Left lung (tissue), 10 donors: ENCODE measurements around the gene ITIH4. TPM values are rescaled to one million over a fixed set of nuclear protein-coding genes. Genes with fewer than 3 reads are reported as not detected.

Experiments
- ATAC-seq: fragments of 200-7000 bp; cut with Tn5 transposase; one replicate; pipeline ENCODE4 v1.9.1; 2020; ENCODE audit warnings: moderate library complexity
- DNase-seq, 4 donors: peaks; one replicate each; pipeline ENCODE4 v3.0.0-alpha.2; 2013 to 2020
- H3K27ac ChIP-seq, 2 donors: fragments of 200-600 bp; sonication (generic) in 1 of 2; one replicate each; pipeline versions ENCODE4 v1.5.0 to v1.8.0; 2020 to 2021
- H3K27me3 ChIP-seq, 2 donors: fragments of 200-600 bp; sonication (generic) in 1 of 2; one replicate each; pipeline versions ENCODE4 v1.5.0 to v1.8.0; 2020 to 2021
- H3K36me3 ChIP-seq, 2 donors: fragments of 200-600 bp; sonication (generic) in 1 of 2; one replicate each; pipeline versions ENCODE4 v1.5.0 to v1.8.0; 2020 to 2021
- H3K4me1 ChIP-seq, 2 donors: fragments of 200-600 bp; one replicate each; pipeline ENCODE4 v1.8.0; 2021
- H3K4me3 ChIP-seq, 2 donors: fragments of 200-600 bp; sonication (generic) in 1 of 2; one replicate each; pipeline versions ENCODE4 v1.5.0 to v1.8.0; 2020 to 2021; ENCODE audit warnings: mild to moderate bottlenecking in 1 of 2
- H3K9me3 ChIP-seq, 2 donors: fragments of 200-600 bp; sonication (generic) in 1 of 2; one replicate each; pipeline versions ENCODE4 v1.5.0 to v1.8.0; 2020 to 2021
- CTCF ChIP-seq, 2 donors: fragments of 200-600 bp; sonication (generic) in 1 of 2; IDR thresholded peaks; one replicate each; pipeline versions ENCODE4 v1.5.0 to v1.8.0; 2021; ENCODE audit warnings: antibody characterized with exemption in 2 of 2
- intact Hi-C, 2 donors: fragments of 100-400 bp; cut with DNase I; formaldehyde crosslinking; loops; one replicate each; pipeline versions ENCODE4 v1.11.2 to v1.14.2; 2022
- polyA plus RNA-seq, 6 donors: library from polyadenylated mRNA; unstranded; fragments of 120-200 nt; gene quantifications; one replicate each; pipeline ENCODE4 v1.2.1, GENCODE V29; 2013; ENCODE audit not compliant: insufficient read length in 6 of 6
- total RNA-seq, 2 donors: library from RNA; stranded (reverse); fragmentation: NEBNext Ultra II Directional; extraction: Animal tissue kit (Norgen Biotek cat#: 25700); gene quantifications; one replicate each; pipeline ENCODE4 v1.2.1, GENCODE V29; 2021
- donor health status: DM: no; HTN: yes; CAD: no.
- donor health status: DM: no; HTN: no; CAD: no.

The ITIH4 gene
- total and polyA plus RNA-seq, 8 donors: 7.7 to 16.3 (median 9.8) TPM

- no peaks in the 10 kb centered on the region for H3K9me3 ChIP-seq
- H3K27me3 ChIP-seq: no peaks in the 10 kb centered on the region
- peaks cover 0 to 3% of the 10 kb centered on the region in 2 donors for H3K4me1 ChIP-seq
- H3K4me3 ChIP-seq: no peak overlapping the region
- TF ChIP-seq CTCF (IDR thresholded peaks at IDR 0.05): no peak
- intact Hi-C loops: no loop called here
- peaks cover 0 to 16% of the 10 kb centered on the region in 2 donors for H3K36me3 ChIP-seq
- no peak overlapping the region for H3K27ac ChIP-seq
- ATAC-seq (no peak), DNase-seq (peak in 1 of 4 donors; percentile 45)
Observed at GRCh38 chr3:52829906-52830463, 487 bp downstream of the ITIH4 start.

DNA sequence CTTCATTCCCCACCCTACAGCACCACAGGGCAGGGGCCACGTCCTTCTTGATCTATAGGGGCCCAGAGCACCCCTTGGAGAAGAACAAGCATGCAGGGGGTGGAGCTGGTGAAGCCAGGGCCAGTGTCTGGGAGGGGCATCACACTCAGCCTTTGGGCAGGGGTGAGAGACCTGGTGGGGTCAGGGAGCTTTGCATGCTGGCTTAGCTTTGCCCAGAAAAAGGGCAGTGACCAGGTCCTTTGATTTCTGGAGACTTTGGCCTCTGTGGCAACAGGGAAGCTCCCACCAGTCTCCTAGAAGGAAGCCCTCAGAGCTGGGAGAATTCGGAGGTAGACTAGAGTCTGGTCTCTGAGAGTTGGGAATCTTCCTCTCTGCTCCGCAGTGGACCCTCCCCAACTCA lies 990 bp downstream of the ITIH4 start:
- Histone ChIP-seq H3K4me1 (peaks cover 0 to 3% of the 10 kb centered on the region in 2 donors), H3K36me3 (peaks cover 0 to 14% of the 10 kb centered on the region in 2 donors), H3K27me3 (no peaks in the 10 kb centered on the region), H3K4me3 (no peak overlapping the region), H3K9me3 (no peaks in the 10 kb centered on the region), H3K27ac (no peak overlapping the region)
- ATAC-seq (no peak), DNase-seq (no peak)
- intact Hi-C loops: no loop called here
- no peak for TF ChIP-seq CTCF (IDR thresholded peaks at IDR 0.05)

GRCh38 chr3:52827866-52828376 lies 2.6 kb downstream of the ITIH4 start:
- ATAC-seq: no peak
- Histone ChIP-seq H3K9me3 (no peaks in the 10 kb centered on the region), H3K36me3 (peaks cover 0 to 20% of the 10 kb centered on the region in 2 donors), H3K27me3 (no peaks in the 10 kb centered on the region), H3K4me1 (peaks cover 0 to 3% of the 10 kb centered on the region in 2 donors), H3K4me3 (no peak overlapping the region), H3K27ac (no peak overlapping the region)
- DNase-seq: no peak
- TF ChIP-seq CTCF (IDR thresholded peaks at IDR 0.05): no peak
- intact Hi-C loops: no loop called here

DNA sequence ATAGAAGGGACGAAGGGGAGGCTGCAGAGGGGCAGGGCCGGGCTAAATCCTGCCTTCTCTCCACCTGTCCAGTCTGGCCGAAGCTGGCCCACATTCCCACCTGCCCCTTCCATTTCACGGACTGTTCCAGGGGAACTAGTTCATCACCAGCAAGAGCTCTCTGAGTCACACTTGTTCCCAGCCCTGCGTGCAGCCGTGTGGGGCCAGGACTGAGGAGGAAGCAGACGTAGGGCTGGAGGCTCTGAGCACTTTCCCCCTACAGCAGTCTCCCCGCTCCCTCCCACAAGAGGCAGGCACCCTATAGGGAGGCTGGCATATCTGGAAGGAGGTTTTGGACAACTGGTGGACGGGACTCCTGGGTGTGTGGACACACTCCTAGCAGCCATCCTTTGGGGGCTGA lies 3.0 kb downstream of the ITIH4 start:
- Histone ChIP-seq H3K27ac (no peak overlapping the region), H3K9me3 (no peaks in the 10 kb centered on the region), H3K27me3 (no peaks in the 10 kb centered on the region), H3K4me3 (no peak overlapping the region), H3K4me1 (peaks cover 0 to 3% of the 10 kb centered on the region in 2 donors), H3K36me3 (peaks cover 0 to 21% of the 10 kb centered on the region in 2 donors)
- ATAC-seq (no peak), DNase-seq (no peak)
- intact Hi-C loops: no loop called here
- no peak for TF ChIP-seq CTCF (IDR thresholded peaks at IDR 0.05)

DNA sequence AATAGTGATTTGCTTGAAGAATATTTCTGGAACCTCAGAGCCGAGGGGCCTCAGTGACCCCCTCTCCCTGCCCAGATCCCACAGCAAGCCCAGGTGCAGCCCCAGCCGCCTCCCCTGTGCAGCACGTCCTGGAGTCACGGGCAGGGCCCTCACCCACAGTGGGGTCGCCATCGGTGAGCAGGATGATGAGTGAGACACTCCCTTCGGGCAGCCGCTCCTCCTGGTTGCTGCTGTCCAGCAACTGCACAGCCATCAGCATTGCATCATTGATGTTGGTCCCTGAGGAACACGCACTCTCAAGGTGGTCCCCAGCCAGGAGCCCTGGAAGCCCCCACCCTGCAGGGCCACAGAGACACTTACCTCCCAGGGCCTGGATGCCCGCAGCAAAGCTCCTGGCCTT lies 6.4 kb downstream of the ITIH4 start:
- H3K27ac ChIP-seq: no peak overlapping the region
- no peaks in the 10 kb centered on the region for H3K9me3 ChIP-seq
- ATAC-seq: no peak
- H3K4me1 ChIP-seq: no peaks in the 10 kb centered on the region
- H3K36me3 ChIP-seq: peaks cover 0 to 27% of the 10 kb centered on the region in 2 donors
- intact Hi-C loops: no loop called here
- H3K27me3 ChIP-seq: no peaks in the 10 kb centered on the region
- H3K4me3 ChIP-seq: no peak overlapping the region
- DNase-seq: no peak
- no peak for TF ChIP-seq CTCF (IDR thresholded peaks at IDR 0.05)
